CD4-positive, alpha-beta T cell treated with Interleukin-4 for 4 hours (primary cell): ENCODE measurements around the gene DCAF15.
"Not testable (repeated sequence)": the region's sequence is repeated elsewhere in the genome, so short reads cannot be mapped to it uniquely, and the experiment has no call there.

Source experiments
- DNase-seq: peaks from one replicate; pipeline ENCODE4 v3.0.0-alpha.2; 2020

Gene DCAF15

GRCh38 chr19:13952154-13952930, at the start of gene DCAF15:
DCAF15 (plus strand) TSS chr19:13952509; CDS start chr19:13952513, 4 bp downstream.
- peak; percentile 100 for DNase-seq

GRCh38 chr19:13902993-13903555, 49.2 kb upstream of the DCAF15 start:
- peak; percentile 49 for DNase-seq

GRCh38 chr19:13905634-13906520, 46.4 kb upstream of the DCAF15 start, which contains the start of the genes BRME1 and CC2D1A:
BRME1 (minus strand) TSS chr19:13906117; CDS start chr19:13904892, 1,225 bp downstream.
CC2D1A (plus strand) TSS chr19:13906201; CDS start chr19:13906442, 241 bp downstream.
- DNase-seq, result peak; percentile 90

GRCh38 chr19:13906521-13906904, 45.8 kb upstream of the DCAF15 start:
- DNase-seq, result no peak

- DNase-seq, result no peak
Measured at GRCh38 chr19:13906910-13907309, 45.4 kb upstream of the DCAF15 start.

- no peak for DNase-seq
Measured at GRCh38 chr19:13908674-13909073, 43.6 kb upstream of the DCAF15 start.

- no peak for DNase-seq
Measured at GRCh38 chr19:13909430-13909829, 42.9 kb upstream of the DCAF15 start.

GRCh38 chr19:13913352-13913751, 39.0 kb upstream of the DCAF15 start:
- DNase-seq, result no peak

- no peak for DNase-seq
Measured at GRCh38 chr19:13914777-13915176, 37.5 kb upstream of the DCAF15 start.

GRCh38 chr19:13917888-13918406, 34.4 kb upstream of the DCAF15 start:
- no peak for DNase-seq

GRCh38 chr19:13918726-13919411, 33.4 kb upstream of the DCAF15 start:
- DNase-seq, result no peak

GRCh38 chr19:13920524-13920923, 31.8 kb upstream of the DCAF15 start:
- DNase-seq, result no peak

GRCh38 chr19:13920940-13921747, 31.2 kb upstream of the DCAF15 start:
- DNase-seq, result peak; percentile 21

GRCh38 chr19:13922118-13922517, 30.2 kb upstream of the DCAF15 start:
- DNase-seq, result not testable (repeated sequence)

GRCh38 chr19:13923194-13923987, 28.9 kb upstream of the DCAF15 start:
- no peak for DNase-seq

GRCh38 chr19:13926010-13926409, 26.3 kb upstream of the DCAF15 start:
- DNase-seq, result no peak

GRCh38 chr19:13926715-13927114, 25.6 kb upstream of the DCAF15 start:
- no peak for DNase-seq

GRCh38 chr19:13929340-13929739, 23.0 kb upstream of the DCAF15 start:
- DNase-seq, result no peak

GRCh38 chr19:13929956-13930355, 22.4 kb upstream of the DCAF15 start:
- no peak for DNase-seq

GRCh38 chr19:13930402-13930801, 21.9 kb upstream of the DCAF15 start:
- DNase-seq, result no peak
